HEK293T (cell line): ENCODE results near the gene MPHOSPH9.

Experiments used
- CTCF ChIA-PET: fragments of 350-600 bp; formaldehyde crosslinking; extraction: SDS; loops from one replicate; lab custom pipeline; 2021; ENCODE audit warnings: antibody characterized with exemption, inconsistent platforms; lab: Yijun Ruan, JAX
- POLR2A ChIA-PET: fragments of 350-600 bp; formaldehyde crosslinking; extraction: SDS; loops from one replicate; lab custom pipeline; 2020; ENCODE audit warnings: antibody characterized with exemption, inconsistent platforms; lab: Yijun Ruan, JAX
- DNase-seq: peaks from one replicate; pipeline ENCODE4 v3.0.0; 2012; ENCODE audit warnings: mixed read lengths; ENCODE audit errors: extremely low spot score
- ARNT ChIP-seq: fragments of 450-650 bp; IDR thresholded peaks from 2 replicates; pipeline ENCODE4 v1.6.1; 2017; ENCODE audit warnings: mild to moderate bottlenecking
- BHLHE40 ChIP-seq: fragments of 450-650 bp; IDR thresholded peaks from 2 replicates; pipeline ENCODE4 v1.6.1; 2016; ENCODE audit warnings: mild to moderate bottlenecking, moderate library complexity, borderline replicate concordance
- CTBP1 ChIP-seq: fragments of 450-650 bp; IDR thresholded peaks from 2 replicates; pipeline ENCODE4 v1.6.1; 2016; ENCODE audit warnings: borderline replicate concordance
- ELF4 ChIP-seq: fragments of 450-650 bp; IDR thresholded peaks from 2 replicates; pipeline ENCODE4 v1.6.1; 2017; ENCODE audit warnings: antibody characterized with exemption
- FOXA1 ChIP-seq: fragments of 450-650 bp; IDR thresholded peaks from 2 replicates; pipeline ENCODE4 v1.6.1; 2016; ENCODE audit warnings: mild to moderate bottlenecking
- FOXK2 ChIP-seq: fragments of 450-650 bp; IDR thresholded peaks from 2 replicates; pipeline ENCODE4 v1.6.1; 2016; ENCODE audit warnings: mild to moderate bottlenecking
- FOXM1 ChIP-seq: fragments of 450-650 bp; IDR thresholded peaks from 2 replicates; pipeline ENCODE4 v1.6.1; 2017; ENCODE audit warnings: mild to moderate bottlenecking, borderline replicate concordance
- HDGF ChIP-seq: fragments of 450-650 bp; IDR thresholded peaks from 2 replicates; pipeline ENCODE4 v1.6.1; 2017; ENCODE audit warnings: antibody characterized with exemption, borderline replicate concordance
- L3MBTL2 ChIP-seq: fragments of 450-650 bp; conservative IDR thresholded peaks from 2 replicates; pipeline ENCODE4 v1.6.1; 2016; ENCODE audit warnings: mild to moderate bottlenecking
- LEF1 ChIP-seq: fragments of 450-650 bp; IDR thresholded peaks from 2 replicates; pipeline ENCODE4 v1.6.1; 2017; ENCODE audit warnings: mild to moderate bottlenecking, borderline replicate concordance
- NFRKB ChIP-seq: fragments of 450-650 bp; IDR thresholded peaks from 2 replicates; pipeline ENCODE4 v1.6.1; 2016; ENCODE audit warnings: mild to moderate bottlenecking, moderate library complexity
- SP1 ChIP-seq: fragments of 450-650 bp; IDR thresholded peaks from 2 replicates; pipeline ENCODE4 v1.6.1; 2017
- SUZ12 ChIP-seq: fragments of 450-650 bp; IDR thresholded peaks from 2 replicates; pipeline ENCODE4 v1.6.1; 2016; ENCODE audit warnings: mild to moderate bottlenecking
- TARDBP ChIP-seq: fragments of 450-650 bp; IDR thresholded peaks from 2 replicates; pipeline ENCODE4 v1.6.1; 2016
- ZNF384 ChIP-seq: fragments of 450-650 bp; IDR thresholded peaks from 2 replicates; pipeline ENCODE4 v1.6.1; 2016
- TF ChIP-seq, protein P1 (sequence below): fragments of 450-650 bp; IDR thresholded peaks from 2 replicates; pipeline ENCODE4 v1.6.1; 2016

MPHOSPH9 gene

DNA sequence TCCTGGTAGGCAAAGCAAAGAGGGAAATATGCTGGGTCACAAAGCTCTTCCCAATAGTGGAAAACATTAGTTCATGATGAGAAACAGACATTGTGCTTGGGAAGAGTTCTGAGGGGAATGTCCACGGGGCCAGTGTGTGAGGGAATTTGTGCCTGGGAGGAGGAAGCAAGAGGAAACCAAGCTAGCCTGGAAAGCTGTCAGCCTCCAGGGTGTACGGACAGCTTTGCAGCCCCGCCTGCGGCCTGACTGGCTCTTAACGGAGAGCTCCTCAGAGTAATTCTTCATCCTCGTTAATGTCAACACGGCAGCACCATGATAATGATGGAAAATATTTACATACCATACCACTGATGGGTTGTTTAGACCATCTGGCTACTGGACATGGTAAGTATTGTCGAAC, 114.4 kb downstream of the MPHOSPH9 start:
- CTCF ChIA-PET = interaction anchor here (0.6 kb wide), 1 partner anchor 63 kb away, joined by 3 read pairs; no protein-coding TSS in a partner anchor
- TF ChIP-seq ELF4 = no peak
- no peak for TF ChIP-seq L3MBTL2
- POLR2A ChIA-PET = no interaction called here
- DNase-seq = no peak

DNA sequence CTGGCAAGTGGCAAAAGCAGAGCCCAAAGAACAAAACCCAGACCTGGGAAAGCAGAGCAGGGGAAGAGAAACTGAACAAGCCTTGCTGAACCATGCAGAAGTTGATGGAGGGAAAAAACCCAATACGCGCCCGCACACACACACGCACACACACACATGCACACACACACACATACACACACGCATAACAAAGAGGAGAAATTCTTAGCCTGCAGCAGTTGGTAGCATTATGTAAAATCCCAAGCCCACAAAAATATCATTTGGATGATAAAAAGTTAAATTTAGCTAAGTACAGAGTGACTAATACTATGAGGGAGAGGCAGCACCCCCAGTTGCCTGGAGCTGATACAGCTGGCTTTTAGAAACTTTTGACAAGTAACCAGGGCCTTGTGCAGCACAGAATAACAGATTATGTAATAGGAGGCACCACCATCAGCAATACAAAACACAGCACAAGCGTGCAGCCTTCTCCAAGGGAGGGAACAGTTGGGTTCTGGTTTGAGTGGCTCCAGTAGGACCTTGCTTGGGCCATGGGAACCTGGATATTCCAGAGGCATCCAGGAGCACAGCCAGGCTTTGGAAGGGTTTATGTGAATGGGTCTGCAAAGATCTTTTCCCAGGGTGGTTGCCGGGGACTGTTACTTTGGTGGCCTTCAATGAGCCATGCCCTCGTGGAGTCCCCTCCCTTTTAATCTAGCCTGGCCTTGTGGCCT, 117.4 kb downstream of the MPHOSPH9 start:
- no peak for DNase-seq
- TF ChIP-seq L3MBTL2 (no peak), ZNF384 (no peak), HDGF (no peak), NFRKB (no peak), LEF1 (no peak), ELF4 (no peak), CTBP1 (no peak), TARDBP (no peak), SUZ12 (no peak), FOXA1 (no peak), FOXM1 (no peak), ARNT (no peak), BHLHE40 (no peak)
- TF ChIP-seq, protein P1, sequence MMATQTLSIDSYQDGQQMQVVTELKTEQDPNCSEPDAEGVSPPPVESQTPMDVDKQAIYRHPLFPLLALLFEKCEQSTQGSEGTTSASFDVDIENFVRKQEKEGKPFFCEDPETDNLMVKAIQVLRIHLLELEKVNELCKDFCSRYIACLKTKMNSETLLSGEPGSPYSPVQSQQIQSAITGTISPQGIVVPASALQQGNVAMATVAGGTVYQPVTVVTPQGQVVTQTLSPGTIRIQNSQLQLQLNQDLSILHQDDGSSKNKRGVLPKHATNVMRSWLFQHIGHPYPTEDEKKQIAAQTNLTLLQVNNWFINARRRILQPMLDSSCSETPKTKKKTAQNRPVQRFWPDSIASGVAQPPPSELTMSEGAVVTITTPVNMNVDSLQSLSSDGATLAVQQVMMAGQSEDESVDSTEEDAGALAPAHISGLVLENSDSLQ = no peak
- CTCF ChIA-PET = no interaction called here
- POLR2A ChIA-PET = interaction anchor here (1.4 kb wide), 1 partner anchor 20 kb away, joined by 3 read pairs; no protein-coding TSS in a partner anchor

DNA sequence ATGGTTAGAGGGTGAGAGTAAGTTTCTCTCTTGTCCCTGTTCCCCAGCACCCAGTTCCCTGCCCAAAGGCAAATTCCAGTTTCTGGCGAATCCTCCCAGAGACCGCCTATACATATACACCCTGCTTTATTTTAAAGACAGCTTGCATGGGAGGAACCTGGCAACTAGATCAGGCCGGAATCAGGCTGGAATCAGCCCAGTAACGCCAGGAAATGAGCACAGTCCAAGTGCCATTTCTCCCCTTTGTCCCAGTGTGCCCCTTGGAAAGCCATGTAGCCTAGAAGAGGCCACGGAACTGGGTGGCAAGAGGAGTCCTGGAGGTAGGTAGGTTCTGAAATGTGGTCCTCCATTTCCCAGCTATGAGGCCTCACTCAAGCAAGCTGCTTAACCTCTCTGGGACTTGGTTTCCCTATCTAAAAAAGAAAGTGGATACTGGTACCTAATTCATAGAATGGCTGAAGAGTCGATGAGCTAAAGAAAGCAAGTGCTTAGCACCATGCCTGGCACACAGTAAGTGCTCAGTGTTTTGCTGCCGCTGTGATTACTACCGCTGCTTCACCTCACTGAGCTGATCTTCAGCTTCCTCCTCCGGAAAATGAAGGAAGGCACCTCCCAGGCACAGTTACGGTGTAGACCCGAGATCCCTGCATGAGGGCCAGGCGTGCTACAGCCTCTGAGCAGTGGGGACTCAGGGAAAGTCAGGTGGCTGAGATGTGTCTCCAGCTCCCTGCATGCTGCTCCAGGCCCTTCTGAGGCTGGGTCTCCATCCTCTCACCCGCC, 118.4 kb downstream of the MPHOSPH9 start:
- POLR2A ChIA-PET = interaction anchor here (1.4 kb wide), 1 partner anchor 19 kb away, joined by 3 read pairs; no protein-coding TSS in a partner anchor
- CTCF ChIA-PET = no interaction called here
- no peak for TF ChIP-seq BHLHE40
- TF ChIP-seq, protein P1 = no peak
- TF ChIP-seq ELF4 = no peak
- no peak for TF ChIP-seq CTBP1
- no peak for TF ChIP-seq SUZ12
- TF ChIP-seq ZNF384 = no peak
- TF ChIP-seq ARNT = no peak
- TF ChIP-seq FOXA1 = no peak
- no peak for TF ChIP-seq SP1
- no peak for TF ChIP-seq TARDBP
- DNase-seq = no peak

DNA sequence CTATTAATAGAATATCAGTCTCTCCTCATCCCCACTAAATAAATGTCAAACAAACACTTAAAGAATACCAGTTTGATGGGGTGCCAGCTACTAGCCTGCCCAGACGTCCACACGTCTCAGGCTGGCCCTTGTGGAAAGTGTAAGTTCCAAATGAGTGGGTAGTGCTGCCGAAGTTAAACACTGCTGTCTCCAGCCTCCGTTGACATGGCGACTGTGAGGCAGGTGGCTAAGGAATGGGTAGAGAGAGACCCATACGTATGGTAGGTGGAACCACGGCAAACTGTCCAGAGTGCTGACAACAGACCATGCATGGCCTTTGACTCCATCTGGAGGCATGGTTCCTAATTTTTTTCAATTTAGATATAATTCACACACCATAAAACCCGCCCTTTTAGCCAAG, 119.9 kb downstream of the MPHOSPH9 start:
- TF ChIP-seq, protein P1 = no peak
- TF ChIP-seq ELF4 = no peak
- TF ChIP-seq FOXM1 = no peak
- TF ChIP-seq LEF1 = no peak
- ChIA-PET POLR2A (no interaction called here), CTCF (no interaction called here)
- DNase-seq = no peak

DNA sequence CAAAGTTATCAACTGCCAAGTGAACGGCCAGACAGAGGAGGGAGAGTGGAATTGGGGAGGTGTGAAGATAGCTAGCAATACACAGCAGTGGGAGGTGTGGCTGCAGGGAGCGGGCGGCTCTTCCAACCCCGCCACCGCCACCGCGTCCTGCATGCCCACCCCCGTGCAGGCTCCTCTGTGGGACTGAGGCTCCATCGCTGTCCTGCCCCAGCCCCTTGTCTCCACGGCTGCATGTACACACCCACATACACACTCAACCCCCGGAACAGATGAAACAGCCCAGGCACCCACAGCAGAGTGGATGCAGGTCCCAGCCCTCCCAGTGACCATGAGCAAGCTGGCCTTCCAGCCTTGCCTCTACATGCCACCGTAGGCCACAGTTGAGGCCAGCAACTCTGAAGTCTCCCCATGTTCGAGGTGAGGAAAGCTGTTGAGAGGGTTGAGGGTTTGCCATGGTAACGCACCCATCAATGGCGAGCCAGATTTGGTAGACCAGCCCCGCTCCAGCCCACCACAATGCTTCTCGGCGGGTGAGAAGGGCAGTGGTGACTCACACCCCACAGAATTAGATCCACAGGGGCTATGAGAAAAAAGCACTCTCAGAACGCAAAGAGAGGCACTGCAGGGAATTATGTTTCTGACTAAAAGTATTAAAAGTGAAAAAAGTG, 121.3 kb downstream of the MPHOSPH9 start:
- TF ChIP-seq TARDBP = no peak
- ChIA-PET CTCF (interaction anchor here (0.9 kb wide), 1 partner anchor 9 kb away, joined by 3 read pairs; no protein-coding TSS in a partner anchor), POLR2A (no interaction called here)
- no peak for DNase-seq

DNA sequence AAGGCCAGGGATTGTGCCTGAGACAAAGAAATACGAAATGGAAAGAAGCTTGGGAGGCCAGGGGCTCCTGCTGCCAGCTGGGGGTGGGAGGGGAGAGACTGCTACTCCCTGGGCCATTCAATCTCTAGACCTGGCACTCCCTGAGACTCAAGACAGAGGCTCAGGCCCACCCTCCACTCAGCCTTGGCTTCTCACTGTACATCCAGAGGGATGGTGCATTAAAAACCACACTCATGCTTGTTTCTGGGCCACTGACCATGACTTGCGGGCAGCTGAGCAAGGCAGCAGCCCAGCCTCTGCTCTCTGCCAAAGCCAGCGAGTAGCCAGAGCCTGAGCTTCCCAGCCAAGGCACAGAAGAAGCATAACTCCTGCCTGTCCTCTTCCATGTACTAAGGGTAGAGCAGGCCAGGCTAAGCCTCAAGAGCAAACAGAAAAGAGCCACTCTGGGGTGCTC, 123.6 kb downstream of the MPHOSPH9 start:
- no peak for TF ChIP-seq FOXK2
- TF ChIP-seq ZNF384 = no peak
- TF ChIP-seq L3MBTL2 = no peak
- TF ChIP-seq LEF1 = no peak
- TF ChIP-seq, protein P1 = no peak
- TF ChIP-seq SUZ12 = no peak
- no peak for TF ChIP-seq BHLHE40
- TF ChIP-seq FOXA1 = no peak
- no peak for TF ChIP-seq SP1
- TF ChIP-seq ARNT = no peak
- TF ChIP-seq HDGF = no peak
- no peak for TF ChIP-seq FOXM1
- TF ChIP-seq TARDBP = no peak
- TF ChIP-seq CTBP1 = no peak
- no peak for TF ChIP-seq ELF4
- no peak for TF ChIP-seq NFRKB
- ChIA-PET CTCF (no interaction called here), POLR2A (no interaction called here)
- no peak for DNase-seq
